Measurements from ENCODE around the gene TSEN2.

Gene TSEN2

DNA sequence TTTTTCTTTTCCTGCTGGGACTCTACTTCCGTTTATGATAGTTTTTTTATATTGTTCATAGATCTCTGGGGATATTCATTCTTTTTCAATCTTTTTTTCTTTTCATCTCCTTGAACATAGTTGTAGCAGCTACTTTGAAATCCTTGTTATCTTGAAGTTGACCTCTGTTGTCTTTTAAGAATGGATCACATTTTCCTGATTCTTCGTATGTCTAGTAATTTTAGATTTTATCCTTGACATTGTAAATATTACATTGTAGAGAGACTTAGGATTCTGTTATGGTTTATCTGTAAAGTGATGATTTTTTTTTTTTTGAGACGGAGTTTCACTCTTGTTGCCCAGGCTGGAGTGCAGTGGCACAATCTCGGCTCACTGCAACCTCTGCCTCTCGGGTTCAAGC lies 93.1 kb downstream of the TSEN2 start:
- DNase-seq (ENCODE audit: extremely low spot score, insufficient read length, low read depth) (no peak), FAIRE-seq (no peak)

DNA sequence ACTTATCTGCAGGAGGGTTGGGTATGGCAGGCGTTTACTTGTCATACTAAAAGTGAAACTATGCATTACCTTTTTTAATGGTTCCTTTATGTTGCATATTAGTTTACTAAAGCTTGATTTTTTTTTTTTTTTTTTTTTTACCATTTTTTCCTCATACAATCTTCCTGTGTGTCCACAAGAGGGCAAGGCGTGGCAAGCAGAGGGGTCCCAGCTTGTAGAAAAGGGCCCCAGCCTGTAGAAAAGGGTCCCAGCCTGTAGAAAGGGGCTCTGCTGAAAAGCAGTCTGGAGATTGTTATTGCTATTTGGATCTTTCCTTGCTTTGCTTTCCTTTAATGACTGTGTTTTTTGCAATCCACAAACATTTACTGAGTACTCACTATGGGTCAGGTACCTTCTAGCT lies 94.5 kb downstream of the TSEN2 start:
- no peak for FAIRE-seq
- no peak for DNase-seq (ENCODE audit: extremely low spot score, insufficient read length, low read depth)

DNA sequence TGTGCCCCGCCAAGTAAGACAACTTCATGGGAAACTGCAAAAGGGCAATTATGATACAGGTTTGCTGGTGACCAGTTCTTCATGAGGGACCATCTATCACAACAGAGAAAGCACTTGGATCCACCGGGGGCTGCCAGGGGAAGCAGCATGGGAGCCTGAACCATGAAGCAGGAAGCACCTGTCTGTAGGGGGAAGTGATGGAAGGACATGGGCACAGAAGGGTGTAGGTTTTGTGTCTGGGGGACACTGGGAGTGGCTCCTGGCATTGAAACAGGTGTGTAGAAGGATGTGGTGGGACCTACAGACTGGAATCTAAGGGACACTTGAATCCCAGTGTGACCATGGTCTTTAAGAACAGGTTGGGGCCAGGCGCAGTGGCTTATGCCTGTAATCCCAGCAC lies 95.2 kb downstream of the TSEN2 start:
- no peak for DNase-seq (ENCODE audit: extremely low spot score, insufficient read length, low read depth)

DNA sequence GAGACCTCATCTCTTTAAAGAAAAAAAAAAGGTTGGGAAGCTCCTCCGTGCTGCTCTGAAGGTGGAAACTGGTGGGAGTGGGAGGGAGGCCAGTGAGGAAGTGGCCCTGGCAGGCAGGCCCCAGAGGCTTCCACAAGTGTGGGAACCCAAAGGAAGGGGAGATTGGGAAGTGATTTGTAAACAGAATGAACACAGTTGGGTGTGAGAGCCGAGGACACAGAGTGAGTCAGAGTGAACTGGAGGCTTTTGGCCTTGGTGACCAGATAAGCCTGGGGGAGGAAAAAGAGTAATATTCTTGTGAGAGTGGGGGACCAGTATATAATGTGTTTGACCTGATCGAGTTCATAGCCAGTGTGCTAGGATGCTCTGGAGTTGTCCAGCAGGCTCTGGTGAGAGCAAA lies 95.6 kb downstream of the TSEN2 start:
- FAIRE-seq (no peak), DNase-seq (ENCODE audit: extremely low spot score, insufficient read length, low read depth) (no peak)

More for the DNA sequence above, 95.2 kb downstream of the TSEN2 start:
- no peak for FAIRE-seq

DNA sequence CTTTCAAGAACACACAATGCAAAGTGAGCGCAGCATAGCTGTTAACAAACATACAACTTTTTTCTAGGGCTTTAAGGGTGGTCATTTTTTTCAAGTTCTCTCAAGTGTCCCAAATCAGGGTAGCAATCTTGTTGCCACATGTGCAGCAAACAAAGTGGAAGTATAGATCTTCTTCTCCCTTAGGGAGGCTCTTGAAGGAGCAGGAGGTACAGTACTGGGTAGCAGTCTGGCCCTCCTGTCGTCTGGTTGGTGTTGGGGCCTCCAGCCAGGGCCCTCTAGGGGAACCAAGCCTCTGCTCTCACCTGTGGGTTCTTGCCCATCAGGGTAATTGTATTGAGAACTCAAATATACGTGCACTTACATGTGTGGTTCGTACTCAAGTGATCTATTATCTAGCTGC lies 98.5 kb downstream of the TSEN2 start:
- DNase-seq (ENCODE audit: extremely low spot score, insufficient read length, low read depth) (no peak), FAIRE-seq (no peak)
